BLaER1 treated with 17β-estradiol and CSF1 and Interleukin-3, amounts not matched to agents 10 nM and 100 nM (cell line): ENCODE data around the gene SORCS2.

Experiments used
- H3K27ac ChIP-seq, 11 experiments: shearing (Covaris generic); formaldehyde crosslinking; 2 replicates each; pipeline ENCODE4 v1.8.1; 2022
- H3K27me3 ChIP-seq, 11 experiments: shearing (Covaris generic); formaldehyde crosslinking; 2 replicates each; pipeline ENCODE4 v1.8.1; 2022
- H3K36me3 ChIP-seq, 11 experiments: shearing (Covaris generic); formaldehyde crosslinking; 2 replicates each; pipeline ENCODE4 v1.8.1; 2022
- H3K4me1 ChIP-seq, 10 experiments: shearing (Covaris generic); formaldehyde crosslinking; 2 replicates each; pipeline ENCODE4 v1.8.1; 2022
- H3K4me2 ChIP-seq, 11 experiments: shearing (Covaris generic); formaldehyde crosslinking; 2 replicates each; pipeline ENCODE4 v1.8.1; 2022
- H3K4me3 ChIP-seq, 10 experiments: shearing (Covaris generic); formaldehyde crosslinking; 2 replicates each; pipeline ENCODE4 v1.8.1; 2022
- H3K9ac ChIP-seq, 11 experiments: shearing (Covaris generic); formaldehyde crosslinking; 2 replicates each; pipeline ENCODE4 v1.8.1; 2022
- H3K9me3 ChIP-seq, 11 experiments: shearing (Covaris generic); formaldehyde crosslinking; replicated peaks in 1 of 11; 2 replicates each; pipeline ENCODE4 v1.8.1; 2022
- H4K20me1 ChIP-seq, 11 experiments: shearing (Covaris generic); formaldehyde crosslinking; 2 replicates each; pipeline ENCODE4 v1.8.1; 2022
- Cebpa-rat ChIP-seq, 11 experiments: shearing (Covaris generic); IDR thresholded peaks; 2 replicates each; pipeline ENCODE4 v1.8.1; 2022

SORCS2 gene

GRCh38 chr4:7391637-7392437, 199.5 kb downstream of the SORCS2 start:
- Histone ChIP-seq H3K4me1 (peaks cover 0 to 92% (median 79%) of the 10 kb centered on the region in 10 experiments; a peak in 18 of 20 replicates), H3K27ac (no peak overlapping the region), H3K9ac (peak overlapping the region in 2 of 11 experiments; percentile 23 to 41; a peak in 2 of 22 replicates), H3K9me3 (no peaks in the 10 kb centered on the region), H4K20me1 (no peaks in the 10 kb centered on the region; a peak in 1 of 22 replicates), H3K4me2 (peak overlapping the region in 6 of 11 experiments; percentile 1 to 48 (median 30); a peak in 8 of 22 replicates), H3K27me3 (peaks cover 0 to 8% (median 0%) of the 10 kb centered on the region in 11 experiments; a peak in 2 of 22 replicates), H3K4me3 (no peak overlapping the region), H3K36me3 (no peaks in the 10 kb centered on the region)
- TF ChIP-seq Cebpa-rat (IDR thresholded peaks at IDR 0.05), result no peak

- H3K4me2 ChIP-seq, result peak overlapping the region in 5 of 11 experiments; percentile 6 to 89 (median 48); a peak in 8 of 22 replicates
- H3K27me3 ChIP-seq, result peaks cover 0 to 8% (median 0%) of the 10 kb centered on the region in 11 experiments; a peak in 2 of 22 replicates
Measured at GRCh38 chr4:7392438-7393421, 200.4 kb downstream of the SORCS2 start.

DNA sequence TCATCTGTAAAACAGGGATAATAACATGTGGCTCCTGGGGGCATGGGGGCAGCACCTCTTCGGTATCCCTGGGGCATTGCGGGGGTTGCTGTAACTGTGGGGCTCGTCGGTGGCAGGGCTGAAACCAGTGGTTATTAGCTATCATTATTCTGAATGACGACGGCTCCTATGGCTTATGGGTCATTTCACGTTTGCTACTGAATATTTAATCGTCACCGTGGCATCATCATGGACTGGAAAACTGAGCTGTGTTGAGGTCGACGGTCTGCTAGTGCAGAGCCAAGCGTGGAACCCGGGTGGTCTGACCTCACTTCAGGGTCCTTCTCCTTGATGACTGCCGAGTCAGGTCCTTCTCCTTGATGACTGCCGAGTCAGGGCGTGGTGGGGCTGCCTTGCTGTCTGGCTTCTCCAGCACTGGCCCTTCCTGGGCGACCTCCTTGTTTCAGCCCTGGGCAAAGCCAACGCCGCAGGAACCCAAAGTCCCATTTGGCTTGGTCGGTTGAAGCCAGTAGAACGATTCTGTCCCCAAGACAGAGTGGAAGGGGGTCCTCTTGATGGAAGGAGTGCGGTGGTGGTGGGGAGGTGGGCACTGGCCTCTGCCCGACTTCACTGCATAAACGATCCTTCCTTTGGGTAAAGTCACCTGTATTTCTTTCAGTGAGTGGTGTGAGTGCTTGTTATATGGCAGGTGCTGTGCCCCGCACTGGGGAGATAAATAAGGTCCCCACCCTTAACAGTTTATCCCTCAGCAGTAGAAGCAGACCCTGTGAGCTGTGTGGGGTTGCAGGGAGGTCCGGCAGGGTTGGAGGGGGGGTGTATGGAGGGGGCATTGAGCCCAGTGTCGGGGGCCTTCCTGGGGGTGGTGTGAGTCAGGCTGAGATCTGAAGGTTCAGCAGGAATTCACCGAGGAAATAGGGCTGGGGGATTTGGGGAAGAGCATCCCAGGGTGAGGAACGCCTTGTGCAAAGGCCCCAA, 201.6 kb downstream of the SORCS2 start:
- H3K4me1 ChIP-seq, result peaks cover 18 to 100% (median 89%) of the 10 kb centered on the region in 10 experiments
- H3K4me2 ChIP-seq, result peak overlapping the region in 8 of 11 experiments; percentile 8 to 89 (median 75); a peak in 11 of 22 replicates
- H3K9me3 ChIP-seq, result no peaks in the 10 kb centered on the region
- no peaks in the 10 kb centered on the region; a peak in 1 of 22 replicates for H4K20me1 ChIP-seq
- H3K27ac ChIP-seq, result no peak overlapping the region
- TF ChIP-seq Cebpa-rat (IDR thresholded peaks at IDR 0.05), result no peak
- H3K4me3 ChIP-seq, result no peak overlapping the region
- no peaks in the 10 kb centered on the region for H3K36me3 ChIP-seq
- H3K27me3 ChIP-seq, result peaks cover 0 to 8% (median 0%) of the 10 kb centered on the region in 11 experiments; a peak in 2 of 22 replicates
- no peak overlapping the region for H3K9ac ChIP-seq

More at GRCh38 chr4:7392438-7393421, 200.4 kb downstream of the SORCS2 start:
- Histone ChIP-seq H4K20me1 (no peaks in the 10 kb centered on the region; a peak in 1 of 22 replicates), H3K4me1 (peaks cover 7 to 100% (median 88%) of the 10 kb centered on the region in 10 experiments), H3K4me3 (no peak overlapping the region), H3K9me3 (no peaks in the 10 kb centered on the region), H3K36me3 (no peaks in the 10 kb centered on the region), H3K9ac (no peak overlapping the region), H3K27ac (no peak overlapping the region)
- no peak for TF ChIP-seq Cebpa-rat (IDR thresholded peaks at IDR 0.05)

GRCh38 chr4:7394681-7395451, 202.5 kb downstream of the SORCS2 start:
- Histone ChIP-seq H3K27ac (no peak overlapping the region; a peak in 1 of 22 replicates), H4K20me1 (no peaks in the 10 kb centered on the region; a peak in 1 of 22 replicates), H3K9ac (peak overlapping the region in 4 of 11 experiments; percentile 15 to 41 (median 24); a peak in 3 of 22 replicates), H3K27me3 (peaks cover 0 to 8% (median 0%) of the 10 kb centered on the region in 11 experiments; a peak in 2 of 22 replicates), H3K36me3 (no peaks in the 10 kb centered on the region), H3K4me2 (peak overlapping the region in 9 of 11 experiments; percentile 20 to 89 (median 71); a peak in 16 of 22 replicates), H3K9me3 (no peaks in the 10 kb centered on the region), H3K4me3 (no peak overlapping the region), H3K4me1 (peaks cover 28 to 100% (median 89%) of the 10 kb centered on the region in 10 experiments)
- no peak for TF ChIP-seq Cebpa-rat (IDR thresholded peaks at IDR 0.05)

DNA sequence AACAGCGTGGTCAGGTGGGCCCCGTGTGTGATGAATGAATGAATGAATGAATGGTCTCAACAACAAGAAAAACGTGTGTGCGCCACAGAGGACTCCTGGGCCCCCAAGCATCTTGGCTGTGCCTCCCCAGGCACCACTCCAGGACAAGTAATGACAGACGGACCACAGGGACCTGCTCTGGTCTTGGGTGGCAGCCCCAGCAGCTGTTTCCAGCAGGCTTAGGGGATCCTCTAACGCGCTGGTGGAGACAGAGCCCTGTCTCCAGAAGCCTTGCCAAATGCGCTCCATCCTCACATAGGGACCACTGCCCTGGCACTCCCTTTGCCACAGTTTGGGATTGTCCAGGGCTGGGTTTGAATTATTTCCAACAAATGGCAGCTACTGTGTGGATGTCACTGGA, 203.3 kb downstream of the SORCS2 start:
- no peaks in the 10 kb centered on the region for H3K36me3 ChIP-seq
- H3K4me2 ChIP-seq, result peak overlapping the region in 9 of 11 experiments; percentile 20 to 89 (median 71); a peak in 17 of 22 replicates
- H3K9ac ChIP-seq, result peak overlapping the region in 4 of 11 experiments; percentile 15 to 30 (median 21); a peak in 6 of 22 replicates
- TF ChIP-seq Cebpa-rat (IDR thresholded peaks at IDR 0.05), result no peak
- H3K27me3 ChIP-seq, result peaks cover 0 to 8% (median 0%) of the 10 kb centered on the region in 11 experiments; a peak in 2 of 22 replicates
- H3K4me1 ChIP-seq, result peaks cover 28 to 95% (median 86%) of the 10 kb centered on the region in 10 experiments
- H3K9me3 ChIP-seq, result no peaks in the 10 kb centered on the region
- no peak overlapping the region for H3K4me3 ChIP-seq
- H3K27ac ChIP-seq, result peak overlapping the region in 3 of 11 experiments; percentile 4 to 30 (median 15); a peak in 2 of 22 replicates
- no peaks in the 10 kb centered on the region; a peak in 1 of 22 replicates for H4K20me1 ChIP-seq

- H3K27ac ChIP-seq, result peak overlapping the region in 2 of 11 experiments; percentile 15 to 30; a peak in 1 of 22 replicates
- H3K4me1 ChIP-seq, result peaks cover 28 to 88% (median 82%) of the 10 kb centered on the region in 10 experiments
- peak overlapping the region in 3 of 11 experiments; percentile 15 to 30 (median 23); a peak in 3 of 22 replicates for H3K9ac ChIP-seq
- H4K20me1 ChIP-seq, result no peaks in the 10 kb centered on the region; a peak in 1 of 22 replicates
- peak overlapping the region in 10 of 11 experiments; percentile 35 to 89 (median 69); a peak in 21 of 22 replicates for H3K4me2 ChIP-seq
- no peak for TF ChIP-seq Cebpa-rat (IDR thresholded peaks at IDR 0.05)
- peaks cover 0 to 8% (median 0%) of the 10 kb centered on the region in 11 experiments; a peak in 2 of 22 replicates for H3K27me3 ChIP-seq
- no peaks in the 10 kb centered on the region for H3K9me3 ChIP-seq
- H3K4me3 ChIP-seq, result no peak overlapping the region
- H3K36me3 ChIP-seq, result no peaks in the 10 kb centered on the region
Measured at GRCh38 chr4:7396186-7396910, 204.0 kb downstream of the SORCS2 start.
